HepG2 (cell line): ENCODE results near the gene ATP13A4. TPM values are rescaled to one million over a fixed set of nuclear protein-coding genes. Genes with fewer than 3 reads are reported as not detected.

Experiments
- ATAC-seq: fragments of 200-7000 bp; cut with Tn5 transposase; 3 replicates; pipeline ENCODE4 v1.9.1; 2020; ENCODE audit warnings: mild to moderate bottlenecking, moderate library complexity
- BruUV-seq: library from RNA; stranded (reverse); fragments of 400-500 nt; replicated peaks from 2 replicates; lab custom pipeline; 2021; lab: Mats Ljungman, UMichigan
- CTCF ChIA-PET: fragments of 300-600 bp; formaldehyde crosslinking; extraction: SDS; loops from one replicate; lab custom pipeline; 2021; ENCODE audit warnings: low total read pairs, inconsistent platforms, low intra/inter-chr PET ratio; lab: Yijun Ruan, JAX
- POLR2A ChIA-PET: fragments of 350-600 bp; sonication (Branson Sonifier 250); formaldehyde crosslinking; loops from one replicate; lab custom pipeline; 2020; ENCODE audit warnings: antibody characterized with exemption, inconsistent platforms; lab: Yijun Ruan, JAX
- DNase-seq: peaks from one replicate; pipeline ENCODE4 v3.0.0-alpha.2; 2015; ENCODE audit warnings: low spot score
- FAIRE-seq: peaks from 3 replicates; lab custom pipeline; 2011; peaks lifted over from hg19 to GRCh38; lab: Jason Lieb, UNC
- H2AFZ ChIP-seq: one replicate; pipeline ENCODE4 v1.6.1; 2011; ENCODE audit warnings: low read length, inconsistent platforms
- H3K27ac ChIP-seq: fragments of 300-600 bp; 3 replicates; pipeline ENCODE4 v1.8.0; 2011; ENCODE audit warnings: mixed run types, mild to moderate bottlenecking, mixed read lengths, low read length, inconsistent platforms; ENCODE audit not compliant: insufficient read depth; ENCODE audit errors: extremely low read length
- H3K27me3 ChIP-seq, 2 experiments: fragments of 200-600 bp in 1 of 2; 2 replicates in 1 of 2; 3 replicates in 1 of 2; pipeline versions ENCODE4 v1.6.0 to v1.8.0; 2011; ENCODE audit warnings: low read length in 2 of 2, mild to moderate bottlenecking in 2 of 2, moderate library complexity in 2 of 2, inconsistent platforms in 1 of 2; ENCODE audit not compliant: insufficient read depth in 2 of 2, control insufficient read depth in 1 of 2
- H3K36me3 ChIP-seq, 2 experiments: fragments of 200-600 bp in 1 of 2; replicated peaks in 1 of 2; 2 replicates in 1 of 2; 3 replicates in 1 of 2; pipeline versions ENCODE4 v1.5.1 to v1.8.0; 2011; ENCODE audit warnings: low read length in 2 of 2, inconsistent platforms in 1 of 2; ENCODE audit not compliant: insufficient read depth in 2 of 2, control insufficient read depth in 1 of 2
- H3K4me1 ChIP-seq: 2 replicates; pipeline ENCODE4 v1.5.1; 2012; ENCODE audit warnings: low read length, inconsistent platforms; ENCODE audit not compliant: insufficient read depth
- H3K4me2 ChIP-seq: 2 replicates; pipeline ENCODE4 v1.6.0; 2011; ENCODE audit warnings: low read depth, low read length, inconsistent platforms
- H3K4me3 ChIP-seq, 3 experiments: fragments of 200-600 bp in 1 of 3; sonication (generic), shearing (Covaris generic) in 1 of 3; replicated peaks in 1 of 3; 2 replicates each; pipeline ENCODE4 v1.5.1; 2011 to 2016; ENCODE audit warnings: low read length in 3 of 3, inconsistent platforms in 2 of 3, low read depth in 2 of 3, mild to moderate bottlenecking in 2 of 3, control low read depth in 1 of 3, mixed read lengths in 1 of 3; ENCODE audit not compliant: insufficient read depth in 1 of 3
- H3K79me2 ChIP-seq: one replicate; pipeline ENCODE4 v1.6.1; 2011; ENCODE audit warnings: low read length, inconsistent platforms; ENCODE audit not compliant: insufficient read depth
- H3K9ac ChIP-seq: 2 replicates; pipeline ENCODE4 v1.6.0; 2011; ENCODE audit warnings: mild to moderate bottlenecking, low read depth, low read length, inconsistent platforms; ENCODE audit not compliant: insufficient read depth
- H3K9me3 ChIP-seq: 2 replicates; pipeline ENCODE4 v1.5.1; 2012; ENCODE audit warnings: mild to moderate bottlenecking, low read length
- H4K20me1 ChIP-seq: 2 replicates; pipeline ENCODE4 v1.6.0; 2011; ENCODE audit warnings: inconsistent platforms, mild to moderate bottlenecking, low read length, moderate library complexity; ENCODE audit not compliant: insufficient read depth
- NCOA5 ChIP-seq: sonication (generic); formaldehyde crosslinking; IDR thresholded peaks from 2 replicates; pipeline ENCODE4 v1.4.0; 2020; ENCODE audit warnings: missing genetic modification reagents
- TCF12 ChIP-seq, 2 experiments: fragments of 450-650 bp in 1 of 2; sonication (generic) in 1 of 2; formaldehyde crosslinking in 1 of 2; IDR thresholded peaks; 2 replicates each; pipeline versions ENCODE4 v1.6.1 to v1.8.0; 2017 to 2022; ENCODE audit warnings: antibody characterized with exemption in 1 of 2, mild to moderate bottlenecking in 1 of 2, missing genetic modification reagents in 1 of 2, moderate library complexity in 1 of 2
- ZBTB49 ChIP-seq: sonication (generic); formaldehyde crosslinking; IDR thresholded peaks from 2 replicates; pipeline ENCODE4 v1.4.0; 2020; ENCODE audit warnings: missing genetic modification reagents, borderline replicate concordance
- ZFP90 ChIP-seq: sonication (generic); formaldehyde crosslinking; IDR thresholded peaks from 2 replicates; pipeline ENCODE4 v1.8.0; 2022; ENCODE audit warnings: missing genetic modification reagents, mild to moderate bottlenecking, inconsistent platforms, borderline replicate concordance
- ZNF33B ChIP-seq: sonication (generic); formaldehyde crosslinking; IDR thresholded peaks from 2 replicates; pipeline ENCODE4 v1.5.1; 2020; ENCODE audit warnings: mild to moderate bottlenecking, missing genetic modification reagents
- ZNF614 ChIP-seq: IDR thresholded peaks from 2 replicates; pipeline ENCODE4 v1.6.1; 2018; ENCODE audit warnings: missing biosample characterization, missing genetic modification reagents, inconsistent platforms, borderline replicate concordance
- ZNF841 ChIP-seq: sonication (generic); formaldehyde crosslinking; IDR thresholded peaks from 2 replicates; pipeline ENCODE4 v1.8.1; 2023; ENCODE audit warnings: missing genetic modification reagents, borderline replicate concordance
- ZSCAN20 ChIP-seq: sonication (generic); formaldehyde crosslinking; IDR thresholded peaks from 2 replicates; pipeline ENCODE4 v1.4.0; 2020; ENCODE audit warnings: missing genetic modification reagents, mild to moderate bottlenecking, borderline replicate concordance
- WGBS: methylation state at CpG from one replicate; pipeline ENCODE4 v1.1.6; 2017; ENCODE audit warnings: low lambda C conversion rate; 5-methylcytosine and 5-hydroxymethylcytosine counted together
- in situ Hi-C: cut with HindIII; loops from 2 replicates; pipeline ENCODE4 v1.10.0; 2017; ENCODE audit warnings: low pct_unique_long_range_greater_than_20kb; ENCODE audit not compliant: extremely low pct_ligation_motif_present
- intact Hi-C: fragments of 100-400 bp; cut with micrococcal nuclease; formaldehyde crosslinking; loops from one replicate; pipeline ENCODE4 v1.10.0; 2022; ENCODE audit not compliant: unreplicated experiment
- polyA plus RNA-seq, 8 experiments: library from polyadenylated mRNA; depleted of rRNA in 3 of 8; stranded (reverse) in 7 of 8; unstranded in 1 of 8; fragments of >200 nt; fragmentation: Illumina TruSeq in 4 of 8; extraction: Trizol in 4 of 8; gene quantifications; 2 replicates each; pipeline versions ENCODE4 v1.2.1 to v1.2.3, GENCODE V29; 2011 to 2016; ENCODE audit warnings: low read depth in 4 of 8, missing spikeins in 1 of 8, mixed read lengths in 1 of 8; ENCODE audit not compliant: insufficient read depth in 1 of 8
- total RNA-seq, 5 experiments: library from RNA; depleted of rRNA; stranded (reverse); fragments of >200 nt; fragmentation: Illumina TruSeq; extraction: Trizol; gene quantifications; 2 replicates each; pipeline ENCODE4 v1.2.3, GENCODE V29; 2016; ENCODE audit warnings: low read depth in 1 of 5

The ATP13A4 gene
- total and polyA plus RNA-seq, 2 of the 13 experiments (the other 11 are each of a cell fraction or from before 2014, with no cell fraction given) = 0.01 to 0.07 TPM

- WGBS = 0% methylated on average over 1 of the region's 1 CpG
- ChIA-PET CTCF (no interaction called here), POLR2A (no interaction called here)
- Histone ChIP-seq H3K36me3 (no peaks in the 10 kb centered on the region), H3K9ac (no peak overlapping the region), H3K9me3 (no peaks in the 10 kb centered on the region), H4K20me1 (no peaks in the 10 kb centered on the region), H3K27me3 (peaks cover 0 to 5% of the 10 kb centered on the region in 2 experiments; a peak in 1 of 5 replicates), H3K79me2 (peaks cover 9% of the 10 kb centered on the region), H3K27ac (no peak overlapping the region), H3K4me3 (no peak overlapping the region), H3K4me1 (peaks cover 17% of the 10 kb centered on the region), H2AFZ (no peak overlapping the region), H3K4me2 (no peak overlapping the region)
- no TSS peak for BruUV-seq
- in situ Hi-C loops = loop anchor here (25.0 kb wide), 1 partner anchor 677 kb away; the partner anchor contains the start of gene MB21D2
- DNase-seq = no peak
- no peak for ATAC-seq
- TF ChIP-seq ZNF33B (CRISPR knock-in tag) (no peak), ZBTB49 (CRISPR knock-in tag) (no peak), NCOA5 (no peak), ZFP90 (CRISPR knock-in tag) (no peak), ZNF841 (CRISPR knock-in tag) (no peak), ZNF614 (CRISPR knock-in tag) (no peak), ZSCAN20 (CRISPR knock-in tag) (no peak), TCF12 (IDR thresholded peaks at IDR 0.05) (no peak), TCF12 (CRISPR knock-in tag; IDR thresholded peaks at IDR 0.05) (no peak)
- intact Hi-C loops = no loop called here
- no peak for FAIRE-seq
Measured at GRCh38 chr3:193589129-193589528, 34.4 kb upstream of the ATP13A4 start.
